GM12878 (cell line): Measurements from ENCODE around the gene AMPD3. TPM values are rescaled to one million over a fixed set of nuclear protein-coding genes. Genes with fewer than 3 reads are reported as not detected.
A peak's percentile ranks its signal among the peaks of the same experiment; 100 is the strongest.

Experiments used
- ATAC-seq: fragments of 200-7000 bp; cut with Tn5 transposase; 3 replicates; pipeline ENCODE4 v1.9.1; 2020; ENCODE audit warnings: mild to moderate bottlenecking, moderate library complexity
- BruUV-seq: library from RNA; stranded (reverse); fragments of 400-500 nt; replicated peaks from 2 replicates; lab custom pipeline; 2021; lab: Mats Ljungman, UMichigan
- CTCF ChIA-PET: fragments of 300-600 bp; sonication (Branson Sonifier 250); formaldehyde crosslinking; extraction: SDS; loops from one replicate; lab custom pipeline; 2021; ENCODE audit warnings: inconsistent platforms; lab: Yijun Ruan, JAX
- POLR2A ChIA-PET: fragments of 350-600 bp; formaldehyde crosslinking; extraction: SDS; loops from one replicate; lab custom pipeline; 2021; ENCODE audit warnings: inconsistent platforms; lab: Charles Lee
- RAD21 ChIA-PET: fragments of 300-600 bp; sonication (Branson Sonifier 250); formaldehyde crosslinking; loops from one replicate; lab custom pipeline; 2023; ENCODE audit warnings: antibody characterized with exemption; ENCODE audit not compliant: unreplicated experiment; lab: Charles Lee
- SMC1A ChIA-PET: fragments of 300-600 bp; sonication (Branson Sonifier 250); formaldehyde crosslinking; loops from one replicate; lab custom pipeline; 2023; ENCODE audit not compliant: unreplicated experiment, uncharacterized antibody; lab: Charles Lee
- DNase-seq: peaks from one replicate; pipeline ENCODE4 v3.0.0-alpha.2; 2011; ENCODE audit warnings: low read depth, low spot score
- FAIRE-seq: peaks from 3 replicates; lab custom pipeline; 2011; peaks lifted over from hg19 to GRCh38; lab: Jason Lieb, UNC
- H2AFZ ChIP-seq: 2 replicates; pipeline ENCODE4 v1.6.0; 2011; ENCODE audit warnings: low read depth, low read length, control low read depth; ENCODE audit not compliant: control insufficient read depth
- H3K27ac ChIP-seq: 2 replicates; pipeline ENCODE4 v1.5.1; 2011; ENCODE audit warnings: control low read depth; ENCODE audit not compliant: control insufficient read depth, insufficient read depth
- H3K27me3 ChIP-seq, 2 experiments: replicated peaks in 1 of 2; 2 replicates each; pipeline versions ENCODE4 v1.6.0 to v1.6.1; 2011; ENCODE audit warnings: low read length in 1 of 2; ENCODE audit not compliant: control insufficient read depth in 2 of 2, insufficient read depth in 2 of 2
- H3K36me3 ChIP-seq, 2 experiments: 2 replicates each; pipeline ENCODE4 v1.5.1; 2011; ENCODE audit warnings: low read length in 1 of 2; ENCODE audit not compliant: control insufficient read depth in 2 of 2, insufficient read depth in 2 of 2
- H3K4me1 ChIP-seq: 2 replicates; pipeline ENCODE4 v1.6.1; 2011; ENCODE audit warnings: mild to moderate bottlenecking, low read length, moderate library complexity, mixed read lengths; ENCODE audit not compliant: control insufficient read depth, insufficient read depth
- H3K4me2 ChIP-seq: 2 replicates; pipeline ENCODE4 v1.6.0; 2011; ENCODE audit warnings: control low read depth; ENCODE audit not compliant: control insufficient read depth, insufficient read depth
- H3K4me3 ChIP-seq: fragments of 200-600 bp; sonication (generic); 2 replicates; pipeline ENCODE4 v1.5.1; 2016
- H3K79me2 ChIP-seq: 2 replicates; pipeline ENCODE4 v1.6.0; 2011; ENCODE audit warnings: low read length; ENCODE audit not compliant: control insufficient read depth, insufficient read depth
- H3K9ac ChIP-seq: 2 replicates; pipeline ENCODE4 v1.8.0; 2011; ENCODE audit warnings: low read length, control low read depth, mixed read lengths; ENCODE audit not compliant: control insufficient read depth, insufficient read depth
- H3K9me3 ChIP-seq: replicated peaks from 3 replicates; pipeline ENCODE4 v1.5.1; 2011; ENCODE audit warnings: mild to moderate bottlenecking, low read length; ENCODE audit not compliant: control insufficient read depth, insufficient read depth
- H4K20me1 ChIP-seq: 2 replicates; pipeline ENCODE4 v1.6.0; 2011; ENCODE audit not compliant: control insufficient read depth, insufficient read depth
- ATF2 ChIP-seq: IDR thresholded peaks from 2 replicates; pipeline ENCODE4 v1.6.1; 2012; ENCODE audit warnings: low read length, inconsistent platforms
- BCLAF1 ChIP-seq: fragments of 450-650 bp; IDR thresholded peaks from 2 replicates; pipeline ENCODE4 v1.6.1; 2017; ENCODE audit warnings: antibody characterized with exemption, mild to moderate bottlenecking, moderate library complexity
- BHLHE40 ChIP-seq, 2 experiments: fragments of 450-650 bp in 1 of 2; IDR thresholded peaks; 2 replicates each; pipeline ENCODE4 v1.6.1; 2011 to 2017; ENCODE audit warnings: low read depth in 2 of 2, borderline replicate concordance in 1 of 2, improper control_type of control experiment in 1 of 2, low read length in 1 of 2, mild to moderate bottlenecking in 1 of 2
- CBFB ChIP-seq: IDR thresholded peaks from 2 replicates; pipeline ENCODE4 v1.6.1; 2016; ENCODE audit warnings: antibody characterized with exemption, low read depth
- E2F8 ChIP-seq: fragments of 450-650 bp; IDR thresholded peaks from 2 replicates; pipeline ENCODE4 v1.6.1; 2018; ENCODE audit warnings: mild to moderate bottlenecking, low read depth, moderate library complexity; ENCODE audit not compliant: partially characterized antibody
- IKZF1 ChIP-seq: fragments of 450-650 bp; conservative IDR thresholded peaks from 2 replicates; pipeline ENCODE4 v1.6.1; 2017; ENCODE audit warnings: antibody characterized with exemption, mild to moderate bottlenecking
- IKZF2 ChIP-seq, 2 experiments: fragments of 450-650 bp; IDR thresholded peaks; 2 replicates each; pipeline ENCODE4 v1.6.1; 2017; ENCODE audit warnings: mild to moderate bottlenecking in 2 of 2, moderate library complexity in 2 of 2
- MEF2B ChIP-seq: fragments of 450-650 bp; IDR thresholded peaks from 2 replicates; pipeline ENCODE4 v1.6.1; 2018; ENCODE audit warnings: mild to moderate bottlenecking, moderate library complexity; ENCODE audit not compliant: partially characterized antibody, poor library complexity, severe bottlenecking
- MTA3 ChIP-seq: IDR thresholded peaks from 2 replicates; pipeline ENCODE4 v1.6.1; 2012; ENCODE audit warnings: low read length, inconsistent platforms, borderline replicate concordance
- NRF1 ChIP-seq: conservative IDR thresholded peaks from 2 replicates; pipeline ENCODE4 v1.6.1; 2011; ENCODE audit warnings: mild to moderate bottlenecking, low read depth, low read length, improper control_type of control experiment
- RFX5 ChIP-seq: IDR thresholded peaks from 2 replicates; pipeline ENCODE4 v1.6.1; 2011; ENCODE audit warnings: low read depth, low read length, improper control_type of control experiment
- SMARCA5 ChIP-seq: fragments of 450-650 bp; IDR thresholded peaks from 2 replicates; pipeline ENCODE4 v1.6.1; 2017; ENCODE audit warnings: mild to moderate bottlenecking
- WGBS: methylation state at CpG from one replicate; pipeline ENCODE4 v1.1.6; 2016; ENCODE audit warnings: low lambda C conversion rate; ENCODE audit not compliant: insufficient replicate concordance, insufficient coverage; ENCODE audit errors: missing lambda C conversion rate; 5-methylcytosine and 5-hydroxymethylcytosine counted together
- in situ Hi-C: fragments of 300-500 bp; cut with MboI; formaldehyde crosslinking; loops from 9 replicates; pipeline ENCODE4 v1.14.3; 2018; ENCODE audit warnings: mixed read lengths
- intact Hi-C: fragments of 100-400 bp; cut with micrococcal nuclease; formaldehyde crosslinking; loops from one replicate; pipeline ENCODE4 v1.14.2; 2022; ENCODE audit not compliant: unreplicated experiment
- polyA plus RNA-seq, 11 experiments: library from polyadenylated mRNA; depleted of rRNA in 4 of 11; unstranded in 6 of 11; stranded (reverse) in 5 of 11; fragments of >200 nt; fragmentation: Nextera tagmentation in 4 of 11; fragmentation: Illumina TruSeq in 1 of 11; extraction: Ambion mirVana in 4 of 11; extraction: Trizol in 1 of 11; gene quantifications; 1 replicate in 1 of 11; 2 replicates in 10 of 11; pipeline versions ENCODE4 v1.2.1 to v1.2.3, GENCODE V29; 2011 to 2016; ENCODE audit warnings: inconsistent platforms in 2 of 11, missing spikeins in 2 of 11, low read depth in 1 of 11
- total RNA-seq, 4 experiments: library from RNA; depleted of rRNA in 3 of 4; stranded (reverse); fragments of >200 nt in 3 of 4; fragmentation: Illumina TruSeq in 1 of 4; extraction: Trizol in 1 of 4; gene quantifications; 2 replicates each; pipeline versions ENCODE4 v1.2.1 to v1.2.3, GENCODE V29; 2013 to 2021

AMPD3 gene
- total and polyA plus RNA-seq, 10 of the 15 experiments (the other 5 are each of a cell fraction or from before 2014, with no cell fraction given) = 5.6 to 28.6 (median 15.9) TPM

- no peak for TF ChIP-seq BCLAF1
- TF ChIP-seq SMARCA5 = no peak
Observed at GRCh38 chr11:10457901-10458300, 2.8 kb downstream of the AMPD3 start (continued).

- Histone ChIP-seq H3K9ac (peak overlapping the region; percentile 45), H3K4me2 (peak overlapping the region; percentile 88), H3K9me3 (no peaks in the 10 kb centered on the region), H3K27ac (peak overlapping the region; percentile 62), H3K27me3 (no peaks in the 10 kb centered on the region), H3K4me3 (peak overlapping the region; percentile 43), H3K4me1 (peaks cover 48% of the 10 kb centered on the region), H2AFZ (peak overlapping the region; percentile 51), H4K20me1 (peaks cover 4% of the 10 kb centered on the region; the same call in 1 of the 2 replicates), H3K36me3 (no peaks in the 10 kb centered on the region; a peak in 2 of 4 replicates), H3K79me2 (peaks cover 27% of the 10 kb centered on the region)
- FAIRE-seq (peak; percentile 61), ATAC-seq (peak; percentile 57), DNase-seq (peak; percentile 80)
- ChIA-PET SMC1A (interaction anchor here (0.6 to 5.1 kb wide), 21 partner anchors 10 to 198 kb away, joined by 3 to 42 read pairs (median 4); partner anchors contain the start of gene RNF141), POLR2A (interaction anchor here (1.0 to 4.7 kb wide), 3 partner anchors 16 to 81 kb away, joined by 4 to 21 read pairs (median 11); partner anchors contain the start of gene RNF141), RAD21 (interaction anchor here (0.6 to 6.4 kb wide), 12 partner anchors 8 to 183 kb away, joined by 3 to 63 read pairs (median 7); partner anchors contain the start of gene RNF141), CTCF (interaction anchor here (0.6 to 3.1 kb wide), 11 partner anchors 13 to 197 kb away, joined by 3 to 19 read pairs (median 3); partner anchors contain the start of gene RNF141)
- 28% methylated on average over 7 of the region's 7 CpGs for WGBS
- in situ Hi-C loops (no loop called here), intact Hi-C loops (loop anchor here (2.0 to 5.0 kb wide), 4 partner anchors 30 to 293 kb away; partner anchors contain the start of genes CTR9 and RNF141)
- BruUV-seq = no TSS peak
- TF ChIP-seq IKZF2 (IDR thresholded peaks at IDR 0.05) = peak; percentile 39 to 73; a peak in 1 of 4 replicates
- peak; percentile 23; the same call in 1 of the 2 replicates for TF ChIP-seq ATF2
- TF ChIP-seq BHLHE40 (IDR thresholded peaks at IDR 0.05; ENCODE audit: borderline replicate concordance in 1 of 2, low read depth in 2 of 2, low read length in 1 of 2) = peak in 1 of 2 experiments; percentile 13; a peak in 1 of 4 replicates
- TF ChIP-seq RFX5 = no peak
- peak; percentile 41 for TF ChIP-seq MEF2B
- TF ChIP-seq CBFB = peak; percentile 23; the same call in 1 of the 2 replicates
- TF ChIP-seq E2F8 = no peak
- TF ChIP-seq MTA3 = no peak
- no peak for TF ChIP-seq NRF1
- TF ChIP-seq IKZF1 = peak; percentile 70
Observed at GRCh38 chr11:10459029-10459970, 4.2 kb downstream of the AMPD3 start.
